Natural killer cell (primary cell): Measurements from ENCODE around the gene BEST2. TPM values are rescaled to one million over a fixed set of nuclear protein-coding genes. Genes with fewer than 3 reads are reported as not detected.
"Not testable (repeated sequence)": the region's sequence is repeated elsewhere in the genome, so short reads cannot be mapped to it uniquely, and the experiment has no call there.

Source experiments
- ATAC-seq, 3 donors: fragments of 150-1000 bp in 2 of 3; fragments of 200-7000 bp in 1 of 3; cut with Tn5 transposase; 1 replicate in 1 of 3; 2 replicates in 2 of 3; pipeline ENCODE4 v1.10.0; 2021; ENCODE audit warnings: mild to moderate bottlenecking in 2 of 3, moderate library complexity in 2 of 3
- DNase-seq, 2 donors: peaks; one replicate each; pipeline versions ENCODE4 v3.0.0 to v3.0.0-alpha.2; 2013 to 2021; ENCODE audit warnings: mixed read lengths in 1 of 2
- H3K27ac ChIP-seq: one replicate; pipeline ENCODE4 v1.5.1; 2013; ENCODE audit warnings: mild to moderate bottlenecking, low read length
- H3K27me3 ChIP-seq: one replicate; pipeline ENCODE4 v1.6.1; 2013; ENCODE audit warnings: low read length; ENCODE audit not compliant: control insufficient read depth, insufficient read depth
- H3K36me3 ChIP-seq: one replicate; pipeline ENCODE4 v1.6.1; 2013; ENCODE audit warnings: low read length; ENCODE audit not compliant: control insufficient read depth, insufficient read depth
- H3K4me1 ChIP-seq: one replicate; pipeline ENCODE4 v1.6.1; 2013; ENCODE audit warnings: low read length; ENCODE audit not compliant: control insufficient read depth, insufficient read depth
- H3K4me3 ChIP-seq: one replicate; pipeline ENCODE4 v1.5.1; 2013; ENCODE audit warnings: low read length
- H3K9me3 ChIP-seq: one replicate; pipeline ENCODE4 v1.6.1; 2013; ENCODE audit warnings: low read length; ENCODE audit not compliant: control insufficient read depth, insufficient read depth
- H3K27ac Mint-ChIP-seq, 2 donors: one replicate each; pipeline ENCODE4 v1.8.0; 2022; ENCODE audit warnings: mild to moderate bottlenecking in 2 of 2, mixed read lengths in 2 of 2, moderate library complexity in 1 of 2
- H3K27me3 Mint-ChIP-seq, 2 donors: one replicate each; pipeline ENCODE4 v1.8.0; 2022; ENCODE audit warnings: low read depth in 2 of 2, mixed read lengths in 2 of 2
- H3K36me3 Mint-ChIP-seq: one replicate; pipeline ENCODE4 v1.8.0; 2022; ENCODE audit warnings: mixed read lengths
- H3K4me1 Mint-ChIP-seq, 2 donors: one replicate each; pipeline ENCODE4 v1.8.0; 2022; ENCODE audit warnings: mixed read lengths in 2 of 2
- H3K4me3 Mint-ChIP-seq: one replicate; pipeline ENCODE4 v1.8.0; 2022; ENCODE audit warnings: mild to moderate bottlenecking, moderate library complexity, mixed read lengths
- H3K9me3 Mint-ChIP-seq, 2 donors: one replicate each; pipeline ENCODE4 v1.8.0; 2022; ENCODE audit warnings: mixed read lengths in 2 of 2
- WGBS: methylation state at CpG from one replicate; pipeline ENCODE4 v1.1.7; 2013; ENCODE audit warnings: missing lambda C conversion rate; ENCODE audit not compliant: insufficient coverage; 5-methylcytosine and 5-hydroxymethylcytosine counted together
- intact Hi-C: fragments of 100-400 bp; cut with micrococcal nuclease; formaldehyde crosslinking; loops from one replicate; pipeline ENCODE4 v1.14.2; 2022
- total RNA-seq, 4 donors: library from RNA; stranded (reverse); fragments of 120-200 nt in 1 of 4; gene quantifications; one replicate each; pipeline versions ENCODE4 v1.2.3 to v1.2.4, GENCODE V29; 2013 to 2022
- TF ChIP-seq, protein P1 (sequence below): fragments of 200-600 bp; IDR thresholded peaks from one replicate; pipeline ENCODE4 v1.8.0; 2022; ENCODE audit warnings: antibody characterized with exemption

Gene BEST2
- total RNA-seq, 3 donors from 2014 or later (not counting 1 experiment from before 2014, with no cell fraction given): not detected

DNA sequence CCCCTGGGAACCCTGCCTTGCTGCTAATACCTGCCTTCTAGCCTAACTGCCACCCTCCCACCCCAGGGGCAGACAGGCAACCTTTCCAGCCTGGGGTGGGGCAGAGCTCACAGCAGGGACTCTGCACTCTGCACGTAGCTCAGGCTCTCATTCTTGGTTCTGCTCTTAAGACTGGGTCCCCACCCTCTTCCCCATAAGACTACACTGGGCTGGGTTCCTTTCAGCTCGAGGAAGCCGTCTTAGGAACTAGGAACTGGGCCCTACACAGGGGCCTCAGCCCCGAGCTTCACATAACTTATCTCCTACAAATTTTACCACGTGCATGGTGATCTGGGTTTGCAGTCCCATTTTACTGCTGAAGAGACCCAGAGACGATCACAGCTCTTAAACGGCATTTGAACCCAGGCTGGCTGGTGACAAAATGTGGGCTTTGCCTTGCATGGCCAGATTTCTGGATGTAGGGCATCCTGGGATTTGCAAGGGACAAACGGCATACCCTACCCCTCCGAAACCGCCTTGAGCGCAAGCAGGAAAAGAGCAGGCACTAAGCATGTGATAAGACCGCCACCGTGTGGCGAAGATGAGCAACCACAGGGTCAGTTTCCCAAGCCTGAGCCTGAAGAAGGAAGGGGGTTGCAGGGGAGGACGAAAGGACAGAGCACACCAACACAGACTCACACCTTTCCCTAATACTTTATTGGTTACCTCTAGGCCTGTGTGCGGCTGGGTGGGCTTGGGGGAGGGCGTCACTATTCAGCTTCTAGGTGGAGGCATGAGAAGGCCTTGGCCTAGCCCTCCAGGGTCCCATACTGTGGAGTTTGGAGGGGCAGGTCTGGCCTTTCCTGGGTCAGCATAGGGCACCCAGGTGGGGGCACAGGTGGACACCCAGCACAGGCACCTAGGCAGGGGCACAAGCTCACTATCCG lies 44.8 kb downstream of the BEST2 start:
- H3K4me1 ChIP-seq: peaks cover 37% of the 10 kb centered on the region
- ATAC-seq (peak in 1 of 3 donors; percentile 15), DNase-seq (peak; percentile 73 to 91)
- TF ChIP-seq, protein P1, sequence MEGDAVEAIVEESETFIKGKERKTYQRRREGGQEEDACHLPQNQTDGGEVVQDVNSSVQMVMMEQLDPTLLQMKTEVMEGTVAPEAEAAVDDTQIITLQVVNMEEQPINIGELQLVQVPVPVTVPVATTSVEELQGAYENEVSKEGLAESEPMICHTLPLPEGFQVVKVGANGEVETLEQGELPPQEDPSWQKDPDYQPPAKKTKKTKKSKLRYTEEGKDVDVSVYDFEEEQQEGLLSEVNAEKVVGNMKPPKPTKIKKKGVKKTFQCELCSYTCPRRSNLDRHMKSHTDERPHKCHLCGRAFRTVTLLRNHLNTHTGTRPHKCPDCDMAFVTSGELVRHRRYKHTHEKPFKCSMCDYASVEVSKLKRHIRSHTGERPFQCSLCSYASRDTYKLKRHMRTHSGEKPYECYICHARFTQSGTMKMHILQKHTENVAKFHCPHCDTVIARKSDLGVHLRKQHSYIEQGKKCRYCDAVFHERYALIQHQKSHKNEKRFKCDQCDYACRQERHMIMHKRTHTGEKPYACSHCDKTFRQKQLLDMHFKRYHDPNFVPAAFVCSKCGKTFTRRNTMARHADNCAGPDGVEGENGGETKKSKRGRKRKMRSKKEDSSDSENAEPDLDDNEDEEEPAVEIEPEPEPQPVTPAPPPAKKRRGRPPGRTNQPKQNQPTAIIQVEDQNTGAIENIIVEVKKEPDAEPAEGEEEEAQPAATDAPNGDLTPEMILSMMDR: peak; percentile 82
- peaks cover 29% of the 10 kb centered on the region in 2 donors for H3K4me1 Mint-ChIP-seq
- no peaks in the 10 kb centered on the region for H3K9me3 Mint-ChIP-seq
- intact Hi-C loops: loop anchor here (1.0 to 10.0 kb wide), 4 partner anchors 19 to 358 kb away; partner anchors contain the start of genes IER2 and STX10
- H3K4me3 ChIP-seq: no peak overlapping the region
- H3K36me3 Mint-ChIP-seq: no peaks in the 10 kb centered on the region
- peak overlapping the region; percentile 77 to 97 for H3K27ac Mint-ChIP-seq
- 11% methylated on average over 17 of the region's 18 CpGs for WGBS
- H3K9me3 ChIP-seq: no peaks in the 10 kb centered on the region
- H3K27me3 Mint-ChIP-seq: peaks cover 0 to 7% of the 10 kb centered on the region in 2 donors
- H3K4me3 Mint-ChIP-seq: peak overlapping the region; percentile 81
- peak overlapping the region; percentile 27 for H3K27ac ChIP-seq
- no peaks in the 10 kb centered on the region for H3K36me3 ChIP-seq
- peaks cover 2% of the 10 kb centered on the region for H3K27me3 ChIP-seq

DNA sequence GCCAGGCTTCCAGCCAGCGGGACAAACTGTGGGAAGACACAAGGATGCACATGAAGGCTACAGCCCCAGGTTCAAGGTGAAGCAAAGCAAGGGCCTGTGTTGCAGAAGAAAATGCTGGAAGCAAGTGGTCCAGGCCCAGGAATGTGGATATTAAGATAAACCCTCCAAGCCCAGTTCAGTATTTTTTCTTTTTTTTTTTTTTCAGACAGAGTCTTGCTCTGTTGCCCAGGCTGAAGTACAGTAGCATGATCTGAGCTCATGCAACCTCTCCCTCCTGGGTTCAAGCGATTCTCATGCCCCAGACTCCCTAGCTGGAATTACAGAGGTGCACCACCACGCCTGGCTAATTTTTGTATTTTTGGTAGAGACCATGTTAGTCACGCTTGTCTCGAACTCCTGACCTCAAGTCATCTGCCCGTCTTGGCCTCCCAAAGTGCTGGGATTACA lies 45.6 kb downstream of the BEST2 start:
- H3K27ac ChIP-seq: no peak overlapping the region
- H3K9me3 Mint-ChIP-seq: no peaks in the 10 kb centered on the region
- DNase-seq (peak in 1 of 2 donors; percentile 30), ATAC-seq (no peak)
- peak overlapping the region in 1 of 2 donors; percentile 51 for H3K27ac Mint-ChIP-seq
- intact Hi-C loops: loop anchor here (10.0 kb wide), 2 partner anchors 122 to 358 kb away; partner anchors contain the start of genes IER2 and STX10
- peaks cover 0 to 7% of the 10 kb centered on the region in 2 donors for H3K27me3 Mint-ChIP-seq
- no peak overlapping the region for H3K4me3 Mint-ChIP-seq
- TF ChIP-seq, protein P1: no peak
- no peaks in the 10 kb centered on the region for H3K9me3 ChIP-seq
- no peak overlapping the region for H3K4me3 ChIP-seq
- H3K36me3 ChIP-seq: no peaks in the 10 kb centered on the region
- H3K4me1 Mint-ChIP-seq: peaks cover 30 to 36% of the 10 kb centered on the region in 2 donors
- H3K27me3 ChIP-seq: peaks cover 5% of the 10 kb centered on the region
- 93% methylated on average over 6 of the region's 6 CpGs for WGBS
- no peaks in the 10 kb centered on the region for H3K36me3 Mint-ChIP-seq
- peaks cover 43% of the 10 kb centered on the region for H3K4me1 ChIP-seq

- ATAC-seq, H3K4me3 Mint-ChIP-seq, H3K36me3 ChIP-seq, H3K9me3 ChIP-seq, DNase-seq, H3K9me3 Mint-ChIP-seq, H3K27ac ChIP-seq, H3K27me3 ChIP-seq, H3K4me3 ChIP-seq, H3K36me3 Mint-ChIP-seq: not testable (repeated sequence)
- intact Hi-C loops: loop anchor here (10.0 kb wide), 2 partner anchors 123 to 357 kb away; partner anchors contain the start of genes IER2 and STX10
- WGBS: 96% methylated on average over 7 of the region's 7 CpGs
- H3K27ac Mint-ChIP-seq: peak overlapping the region in 1 of 2 donors; percentile 51
- peaks cover 34 to 41% of the 10 kb centered on the region in 2 donors for H3K4me1 Mint-ChIP-seq
- peaks cover 48% of the 10 kb centered on the region for H3K4me1 ChIP-seq
- H3K27me3 Mint-ChIP-seq: peaks cover 0 to 12% of the 10 kb centered on the region in 2 donors
Measured at GRCh38 chr19:12797607-12798006, 46.0 kb downstream of the BEST2 start.
